8988T (cell line): ENCODE measurements around the gene FBXO21.
"Not testable (repeated sequence)": the region's sequence is repeated elsewhere in the genome, so short reads cannot be mapped to it uniquely, and the experiment has no call there.

Experiments used
- DNase-seq: peaks from one replicate; pipeline ENCODE4 v3.0.0; 2011

Gene FBXO21

DNA sequence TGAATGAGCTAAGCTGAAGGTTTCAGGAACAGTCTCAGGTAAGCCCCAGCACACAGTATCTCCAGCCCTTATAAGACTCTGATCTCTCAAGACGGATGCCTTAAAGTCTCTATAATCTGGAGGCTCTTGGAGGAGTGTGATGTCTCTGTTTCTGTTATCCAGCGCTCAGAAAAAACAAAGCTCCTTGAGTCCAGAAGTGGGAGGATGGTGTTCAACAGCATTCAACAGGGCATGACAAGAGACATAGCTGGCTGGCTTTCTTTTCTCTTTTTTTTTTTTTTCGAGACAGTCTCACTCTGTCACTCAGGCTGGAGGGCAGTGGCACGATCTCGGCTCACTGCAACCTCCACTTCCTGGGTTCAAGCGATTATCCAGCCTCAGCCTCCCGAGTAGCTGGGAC is 59.5 kb downstream of the FBXO21 start:
- DNase-seq: no peak

DNA sequence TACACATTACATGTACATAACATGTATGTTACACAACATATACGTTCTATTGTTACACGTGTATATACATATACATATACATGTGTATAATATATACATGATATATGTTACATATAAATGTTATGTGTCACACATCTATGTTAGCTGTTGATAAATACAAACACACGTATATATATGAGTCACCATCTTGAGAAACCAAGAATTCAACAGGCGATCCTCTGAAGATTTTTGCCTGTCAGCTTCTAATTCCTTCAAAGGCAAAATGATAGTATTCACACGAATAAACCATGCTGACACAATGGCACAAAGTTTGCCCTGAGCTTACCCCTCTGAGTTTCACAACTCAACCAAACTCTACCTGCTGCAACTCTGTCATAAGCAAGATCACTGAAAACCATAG is 60.9 kb downstream of the FBXO21 start:
- DNase-seq: no peak

DNA sequence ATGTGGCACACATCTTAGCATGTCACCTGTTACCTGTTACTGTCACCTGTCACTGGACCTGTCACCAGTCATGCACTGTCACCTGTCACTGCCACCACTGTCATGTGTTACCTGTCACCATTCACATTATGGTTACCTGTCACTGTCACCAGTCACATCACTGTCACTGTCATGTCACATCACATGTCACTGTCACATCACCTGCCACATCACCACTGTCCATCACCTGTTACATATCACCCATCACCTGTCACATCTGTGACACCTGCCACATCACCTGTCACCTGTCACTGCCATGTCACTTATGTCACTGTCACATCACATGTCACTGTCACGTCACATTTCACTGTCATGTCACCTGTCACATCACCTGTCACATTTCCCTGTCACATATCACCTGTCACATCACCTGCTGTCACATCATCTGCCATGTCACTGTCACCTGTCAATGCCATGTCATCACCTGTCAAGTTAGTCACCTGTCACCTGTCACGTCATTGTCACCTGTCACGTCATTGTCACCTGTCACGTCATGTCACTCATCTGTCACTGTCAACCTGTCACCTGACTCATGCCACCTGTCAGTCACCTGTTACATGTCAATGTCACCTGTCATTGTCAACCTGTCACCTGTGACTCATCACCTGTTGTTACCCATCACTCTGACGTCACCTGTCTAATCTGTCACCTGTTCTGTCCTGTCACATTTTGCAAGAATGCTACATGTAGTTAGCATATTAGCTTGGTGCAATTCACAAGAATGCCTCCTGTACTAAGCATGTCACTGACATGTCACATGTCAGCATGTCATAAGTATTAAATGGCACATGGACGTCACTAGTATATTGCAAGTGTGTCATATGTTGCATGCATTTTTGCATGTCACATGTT is 62.1 kb downstream of the FBXO21 start:
- DNase-seq: no peak

DNA sequence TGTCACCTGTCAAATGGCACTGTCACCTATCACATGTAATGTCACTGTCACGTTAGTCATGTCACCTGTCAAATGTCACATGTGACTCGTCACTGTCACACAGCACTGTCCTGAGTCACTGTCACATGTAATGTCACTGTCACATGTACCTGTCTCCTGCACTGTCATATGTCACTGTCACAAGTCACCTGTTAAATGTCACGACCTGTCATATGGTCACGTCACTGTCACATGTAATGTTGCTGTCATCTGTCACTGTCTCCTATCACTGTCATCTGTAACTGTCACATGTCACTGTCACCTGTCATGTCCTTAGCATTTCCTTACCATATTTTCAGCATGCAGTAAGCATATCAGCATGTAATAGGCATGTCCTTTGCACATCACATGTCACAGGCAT is 63.9 kb downstream of the FBXO21 start:
- no peak for DNase-seq

DNA sequence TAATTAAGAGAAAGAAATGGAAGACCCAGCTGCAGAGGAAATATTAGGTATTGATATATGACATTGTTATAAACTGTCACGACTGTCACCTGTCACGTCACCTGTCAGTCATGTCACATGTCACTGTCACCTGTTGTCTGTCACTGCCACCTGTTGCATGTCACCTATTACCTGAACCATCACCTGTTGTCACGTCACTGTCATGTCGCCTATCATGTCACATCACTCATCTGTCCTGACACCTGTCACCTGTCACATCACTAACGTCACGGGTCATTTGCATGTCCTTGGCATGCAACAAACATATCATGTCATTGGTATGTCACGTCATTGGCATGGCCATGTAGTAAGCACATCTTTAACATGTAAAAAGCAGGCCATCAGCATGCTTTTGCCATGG is 64.5 kb downstream of the FBXO21 start:
- DNase-seq: no peak

DNA sequence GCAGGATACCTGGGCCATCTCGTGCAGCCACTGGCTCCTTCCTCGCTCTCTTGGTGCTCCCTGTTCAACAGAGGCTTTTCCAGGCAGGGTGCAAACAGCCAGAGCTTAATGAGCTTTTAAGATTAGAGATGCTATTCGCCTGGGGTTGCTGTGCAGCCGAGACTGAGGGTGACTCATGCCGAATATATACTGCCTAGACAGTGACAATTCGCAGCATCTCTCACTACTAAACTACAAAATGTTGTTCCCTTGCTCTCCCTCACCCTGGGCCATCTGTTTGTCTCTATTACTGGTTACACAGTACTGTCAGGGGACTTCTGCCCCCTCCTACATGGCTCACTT is 65.0 kb downstream of the FBXO21 start:
- no peak for DNase-seq

DNA sequence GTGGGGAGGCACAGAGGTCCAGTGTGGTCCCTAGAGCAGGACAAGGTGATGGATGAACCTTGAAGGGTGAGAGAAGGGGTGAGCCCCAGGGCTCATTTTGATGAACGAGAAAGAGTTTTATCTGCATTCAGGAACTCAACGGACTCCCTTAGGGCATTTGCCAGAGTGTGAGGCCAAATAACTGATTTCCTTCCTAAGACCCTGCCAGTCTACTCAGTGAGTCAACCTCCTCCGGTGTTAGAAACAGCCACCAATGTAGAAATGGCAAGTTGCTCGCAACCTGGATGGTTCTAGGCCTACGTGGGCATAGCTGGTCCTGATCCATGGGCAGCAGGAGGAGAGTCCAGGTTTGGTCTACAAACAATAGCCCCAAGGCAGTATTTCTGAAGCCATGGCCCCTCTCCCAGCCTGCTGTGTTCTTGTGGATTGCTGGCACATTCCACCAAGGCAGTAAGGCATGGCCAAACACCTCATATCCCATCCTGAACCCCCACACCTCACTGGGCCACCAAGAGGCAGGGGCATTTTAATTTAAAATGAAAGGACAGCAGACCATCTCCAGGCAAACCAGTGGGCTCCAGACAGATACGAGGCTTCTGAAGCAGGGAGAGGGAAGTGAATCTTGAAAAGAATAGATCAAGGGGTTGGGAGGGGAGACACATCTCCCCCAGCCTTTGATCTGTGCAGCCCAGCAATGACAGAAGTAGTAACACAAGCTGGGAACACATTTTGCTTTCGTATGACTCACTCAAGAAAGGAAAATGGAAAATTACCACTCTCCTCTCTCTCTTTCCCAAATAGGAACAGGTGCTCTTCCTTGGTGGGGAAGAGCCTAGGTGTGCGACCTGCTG is 65.6 kb downstream of the FBXO21 start:
- DNase-seq: no peak

DNA sequence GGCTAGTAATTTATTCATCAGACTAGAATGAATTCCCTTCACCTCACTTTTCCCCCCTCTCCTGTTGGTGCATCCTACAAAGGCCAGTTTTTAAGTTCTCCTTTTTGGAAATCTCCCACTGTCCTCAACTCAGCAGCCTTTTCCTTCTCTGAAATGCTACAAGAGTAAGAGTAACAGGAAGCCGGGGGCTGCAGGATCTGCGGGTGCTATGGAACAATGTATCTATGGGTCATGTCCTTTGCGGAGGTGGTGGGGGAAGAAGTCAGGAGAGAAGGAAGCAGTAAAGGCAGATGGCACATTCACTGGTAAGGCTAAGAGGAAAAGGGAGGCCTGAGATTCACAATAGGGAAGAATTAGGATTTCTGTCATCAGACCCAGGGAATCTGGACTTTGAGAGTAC is 68.8 kb downstream of the FBXO21 start:
- no peak for DNase-seq

DNA sequence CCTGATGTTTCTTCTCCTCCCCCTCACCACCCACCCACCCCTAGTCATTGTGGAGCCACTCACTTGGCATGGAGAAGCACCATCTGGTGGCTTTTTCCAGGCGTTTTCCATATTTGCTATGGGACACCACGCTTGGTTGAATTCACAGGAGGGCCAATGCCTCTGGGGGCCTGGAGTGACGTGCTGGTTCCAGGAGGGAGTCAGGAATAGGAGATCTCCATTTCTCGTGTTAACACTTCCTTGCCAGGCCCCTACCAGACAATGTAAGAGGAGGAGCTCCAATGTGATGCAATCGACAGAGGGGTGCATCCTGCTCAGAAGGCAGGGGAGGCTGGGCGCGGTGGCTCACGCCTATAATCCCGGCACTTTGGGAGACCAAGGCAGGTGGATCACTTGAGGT is 69.5 kb downstream of the FBXO21 start:
- DNase-seq: no peak

DNA sequence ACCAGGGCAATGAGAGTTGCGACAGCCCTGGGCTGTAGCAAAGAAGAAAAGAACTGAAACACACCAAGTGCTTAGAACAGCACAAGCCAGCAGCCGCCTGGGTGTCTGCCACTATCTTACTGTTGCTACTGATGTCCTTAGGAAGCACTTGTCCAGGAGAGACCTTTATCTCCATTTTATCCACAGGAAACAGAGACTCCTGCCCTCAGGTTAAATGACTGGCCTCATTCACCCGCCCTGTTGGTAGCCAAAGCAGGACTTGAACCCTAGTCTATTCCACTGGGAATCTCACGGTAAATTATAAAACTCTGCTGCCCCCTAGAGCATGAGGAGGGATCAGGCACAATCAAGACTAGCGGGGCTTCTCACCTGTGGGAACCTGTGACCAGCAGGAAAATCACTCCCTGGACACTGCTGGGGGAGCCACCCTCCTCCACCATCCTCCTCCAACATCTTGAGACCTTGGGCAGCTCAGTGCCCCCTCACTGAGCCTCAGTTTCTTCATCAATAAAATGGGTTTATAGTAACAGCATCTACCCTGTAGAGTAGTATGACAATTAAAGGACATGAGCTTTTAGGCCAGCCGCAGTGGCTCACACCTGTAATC is 70.6 kb downstream of the FBXO21 start:
- no peak for DNase-seq

DNA sequence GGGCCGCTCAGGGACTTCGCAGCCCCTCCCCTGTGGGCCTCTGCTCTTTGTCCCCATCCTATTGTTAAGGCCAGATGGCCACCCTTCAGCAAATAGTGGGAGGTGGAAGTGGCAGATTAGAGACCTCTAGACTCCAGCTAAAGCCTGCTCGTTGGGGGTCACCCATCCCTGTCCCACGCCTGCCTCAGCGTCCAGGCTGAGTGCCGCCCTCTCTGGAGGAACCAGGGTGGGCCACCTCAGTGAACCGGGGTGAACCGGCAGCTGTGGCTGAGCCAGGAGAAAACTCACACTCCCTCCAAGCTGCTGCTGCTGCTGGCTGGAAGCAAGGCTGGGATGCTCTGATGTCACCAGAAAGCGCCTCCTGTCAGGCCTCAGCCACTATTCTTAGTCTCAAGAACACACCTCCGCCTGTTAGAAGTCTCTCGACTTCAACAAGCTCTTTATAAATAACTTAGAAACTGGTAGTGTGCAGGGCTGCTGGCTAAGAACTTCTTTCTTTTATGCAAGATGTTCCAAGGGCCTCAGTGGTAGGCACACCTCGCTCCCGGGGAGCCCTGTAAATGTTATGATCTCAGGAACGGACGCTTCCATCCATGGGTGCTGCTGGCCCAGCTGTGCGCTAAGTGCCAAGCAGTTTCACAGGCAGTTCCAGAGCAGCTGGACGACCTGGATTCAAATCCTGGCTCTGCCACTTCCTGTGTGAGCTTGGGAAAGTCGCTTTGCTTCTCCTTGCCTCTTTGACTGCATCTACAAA is 71.3 kb downstream of the FBXO21 start:
- no peak for DNase-seq

DNA sequence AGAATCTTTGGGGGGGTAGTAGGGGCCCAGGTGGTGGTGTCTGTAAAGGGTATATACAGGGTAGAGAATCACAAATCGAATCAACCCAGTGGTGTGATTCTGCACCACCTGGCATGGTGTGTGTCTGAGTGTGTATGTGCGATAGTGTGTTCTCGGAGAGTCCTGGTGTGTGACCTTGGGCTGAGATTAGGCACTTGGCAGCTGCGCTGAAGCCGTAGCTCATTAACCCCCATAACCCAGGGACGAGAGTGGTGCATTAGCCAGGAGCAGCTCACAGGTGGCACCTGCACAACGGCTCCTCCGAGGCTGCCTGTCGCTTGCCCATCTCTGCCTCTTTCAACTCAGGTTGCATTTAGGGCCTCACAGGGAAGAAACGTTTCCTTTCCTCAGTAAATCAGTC is 75.5 kb downstream of the FBXO21 start:
- DNase-seq: no peak

DNA sequence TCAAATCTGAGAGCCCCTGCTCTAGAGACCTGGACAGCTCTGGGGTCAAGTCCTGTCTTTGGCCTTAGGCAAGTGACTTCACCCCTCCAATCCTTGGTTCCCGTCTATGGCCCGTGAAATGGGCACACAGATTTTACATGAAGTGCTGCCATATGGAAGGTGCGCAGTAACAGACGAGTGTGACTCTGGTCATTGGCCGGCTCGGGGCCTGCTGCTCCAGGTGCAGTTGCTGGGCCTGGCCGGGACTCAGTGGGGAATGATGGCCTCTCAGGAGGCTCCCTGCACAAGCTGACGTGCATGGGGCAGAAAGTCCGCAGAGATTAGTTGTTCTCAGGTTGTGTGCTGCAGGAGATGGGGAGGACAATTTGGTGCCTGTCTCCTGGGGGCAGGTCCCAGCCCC is 77.0 kb downstream of the FBXO21 start:
- no peak for DNase-seq

DNA sequence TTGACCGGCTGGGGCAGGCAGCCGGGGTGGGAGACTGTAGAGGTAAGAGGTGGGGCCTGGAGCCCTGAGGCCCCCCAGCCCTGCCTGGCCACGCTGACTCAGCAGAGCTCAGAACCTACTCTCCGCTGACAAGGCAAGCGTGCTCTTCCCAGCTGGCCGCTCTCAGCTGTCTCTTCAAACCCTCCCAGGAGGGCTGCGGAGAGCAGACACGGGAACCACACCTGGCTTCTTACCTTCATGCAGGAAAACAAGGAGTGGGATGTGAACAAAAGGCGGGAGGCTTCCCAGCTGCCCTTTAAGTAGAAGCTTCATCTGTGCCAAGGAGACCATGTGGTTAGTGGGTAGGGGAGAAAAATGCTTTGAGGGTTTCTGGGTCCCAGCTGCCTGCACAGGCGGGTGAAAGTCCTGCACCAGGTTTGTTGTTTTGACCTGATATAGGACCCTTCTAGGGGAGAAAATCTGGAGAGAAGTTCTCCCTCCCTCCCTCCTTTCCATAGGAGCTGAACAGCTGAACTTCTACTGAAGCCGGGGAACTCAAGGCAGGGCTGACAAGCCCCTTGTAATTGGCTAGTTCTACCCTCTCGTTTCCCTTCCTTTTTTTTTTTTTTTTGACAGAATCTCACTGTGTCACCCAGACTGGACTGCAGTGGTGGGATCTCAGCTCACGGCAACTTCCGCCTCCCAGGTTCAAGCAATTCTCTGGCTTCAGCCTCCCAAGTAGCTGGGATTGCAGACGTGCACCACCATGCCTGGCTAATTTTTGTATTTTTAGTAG is 78.3 kb downstream of the FBXO21 start:
- no peak for DNase-seq

DNA sequence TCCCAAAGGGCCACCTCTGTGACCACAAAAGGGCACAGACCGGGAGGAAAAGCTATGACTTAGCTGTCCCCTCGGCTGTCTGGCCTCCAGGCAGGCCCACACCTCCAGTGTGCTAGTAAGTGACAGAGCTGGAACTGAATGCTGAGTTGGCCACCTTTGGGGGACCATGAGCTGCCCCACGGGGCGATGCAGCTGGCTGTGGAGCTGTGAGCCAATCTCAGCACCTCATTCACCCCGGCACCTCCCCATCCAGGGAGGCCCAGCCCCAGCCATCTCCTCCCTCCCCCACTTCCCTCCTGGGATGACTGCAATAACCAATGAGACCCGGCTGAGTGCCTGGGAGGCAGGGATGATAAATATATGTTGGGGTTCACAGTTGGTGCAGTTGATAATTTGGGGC is 78.9 kb downstream of the FBXO21 start:
- DNase-seq: no peak

DNA sequence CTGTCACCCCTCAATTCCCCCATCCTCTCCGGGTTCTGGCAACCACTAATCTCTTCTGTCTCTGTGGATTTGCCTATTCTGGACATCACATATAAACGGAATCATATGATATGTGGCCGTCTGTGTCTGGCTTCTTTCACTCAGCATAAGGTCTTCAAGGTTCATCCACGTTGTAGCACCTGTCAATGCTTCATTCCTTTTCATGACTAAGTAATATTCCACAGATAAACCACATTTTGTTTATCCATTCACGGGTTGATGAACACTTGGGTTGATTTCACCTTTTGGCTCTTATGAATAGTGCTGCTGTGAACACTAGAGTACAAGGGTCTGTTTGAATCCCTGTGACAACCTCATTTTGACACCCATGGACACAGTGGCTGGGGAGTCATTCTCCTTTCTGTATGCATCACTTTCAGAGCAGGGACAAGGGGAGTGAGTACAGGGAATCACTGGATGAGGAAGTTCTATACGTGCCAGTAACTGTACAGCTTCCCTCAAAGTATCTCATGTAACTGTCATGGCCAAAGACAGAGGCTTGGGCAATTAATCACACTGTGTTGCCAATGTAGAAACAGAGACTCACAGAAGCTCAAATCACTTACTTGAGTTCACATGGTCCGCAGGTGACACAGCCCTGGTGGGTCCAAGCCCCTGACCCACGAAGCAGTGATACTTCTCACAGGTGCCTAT is 80.2 kb downstream of the FBXO21 start:
- DNase-seq: no peak

DNA sequence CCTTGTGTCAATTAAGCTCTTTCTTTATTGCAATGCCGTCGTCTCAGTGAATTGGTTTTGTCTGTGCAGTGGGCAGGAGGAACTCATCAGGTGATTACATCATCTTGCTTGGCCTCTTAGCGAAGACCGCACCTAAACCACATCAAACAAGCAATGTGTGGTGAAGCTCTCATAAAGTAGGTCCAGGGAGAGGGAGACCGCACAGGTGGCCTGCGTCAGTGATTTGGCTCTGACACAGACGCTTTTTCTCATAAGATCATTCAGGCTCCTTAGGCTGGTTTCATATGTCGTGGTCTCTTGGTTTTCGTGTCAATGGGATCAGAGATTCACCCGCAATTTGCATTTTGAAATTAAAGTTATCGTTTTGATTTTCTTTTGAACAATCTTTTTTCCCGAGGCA is 84.4 kb downstream of the FBXO21 start:
- DNase-seq: no peak

DNA sequence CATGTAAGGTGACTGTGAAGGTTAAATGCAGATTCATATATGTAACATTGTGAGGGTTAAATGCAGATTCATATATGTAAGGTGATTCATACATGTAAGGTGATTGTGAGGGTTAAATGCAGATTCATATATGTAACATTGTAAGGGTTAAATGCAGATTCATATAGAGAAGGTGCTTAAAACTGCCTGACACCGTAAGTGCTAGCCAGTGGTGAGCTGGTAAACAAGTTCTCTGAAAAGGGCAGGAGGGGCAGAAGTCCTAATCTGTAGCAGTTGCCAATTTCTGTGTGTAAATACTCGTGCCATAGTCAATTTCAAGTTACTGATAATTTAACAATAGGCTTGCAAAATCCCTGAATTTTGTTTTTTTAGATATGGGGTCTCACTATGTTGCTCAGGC is 86.3 kb downstream of the FBXO21 start:
- not testable (repeated sequence) for DNase-seq

DNA sequence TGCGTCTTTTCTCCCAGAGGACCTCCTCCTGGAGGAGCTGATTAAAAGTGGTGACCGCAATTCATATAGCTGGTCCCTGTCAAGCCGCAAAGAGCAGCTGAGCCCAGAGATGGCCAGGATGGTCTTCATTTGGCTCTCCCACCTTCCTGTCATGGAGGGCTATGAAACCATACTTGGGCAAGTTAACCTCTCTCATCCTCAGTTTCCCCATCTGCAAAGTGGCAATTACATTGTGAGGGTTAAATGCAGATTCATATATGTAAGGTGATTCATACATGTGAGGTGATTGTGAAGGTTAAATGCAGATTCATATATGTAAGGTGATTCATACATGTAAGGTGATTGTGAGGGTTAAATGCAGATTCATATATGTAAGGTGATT is 87.5 kb downstream of the FBXO21 start:
- no peak for DNase-seq

DNA sequence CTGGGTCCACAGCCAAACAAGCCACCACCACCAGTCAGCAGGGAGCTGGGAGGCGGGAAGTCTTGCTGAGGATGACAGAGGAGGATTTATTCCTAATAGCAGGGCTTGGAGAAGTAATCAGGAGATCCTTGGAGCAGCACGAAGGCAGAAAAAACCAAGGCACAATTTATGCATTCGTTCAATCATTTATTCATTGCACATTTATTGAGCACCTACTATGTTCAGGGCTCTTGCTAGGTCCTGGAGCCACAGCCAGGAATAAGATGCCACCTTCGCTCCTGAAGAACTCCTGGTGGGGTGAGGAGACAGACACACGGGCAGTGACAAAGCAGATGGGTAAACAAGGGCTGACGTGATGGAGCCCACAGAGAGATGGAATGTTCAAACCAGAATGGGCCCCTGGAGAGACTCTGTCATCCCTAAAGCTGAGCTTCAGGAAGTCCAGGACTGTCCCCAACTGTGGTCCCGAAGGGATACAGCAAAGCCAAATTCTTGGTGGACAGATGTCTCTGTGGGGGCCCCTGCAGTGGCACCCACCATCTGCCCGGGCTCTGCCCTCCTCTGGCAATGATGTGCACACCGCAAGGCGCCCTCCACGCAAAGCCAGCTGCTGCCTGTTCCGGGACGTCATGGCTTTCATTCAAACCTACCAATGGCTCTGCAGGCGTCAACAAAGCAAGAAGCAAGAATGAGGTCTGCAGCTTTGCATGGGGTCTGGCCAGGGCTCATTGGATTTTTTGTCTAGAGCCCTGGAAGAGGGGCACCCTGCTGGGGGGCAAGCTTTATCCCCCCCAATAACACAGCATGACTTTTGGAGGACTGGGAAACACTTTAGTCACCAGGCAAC is 88.1 kb downstream of the FBXO21 start:
- no peak for DNase-seq
